GM23338 (cell line): Measurements from ENCODE around the gene NIPAL3.

Experiments used
- CTCF ChIP-seq, 2 experiments: fragments of 200-600 bp in 1 of 2; sonication (generic) in 1 of 2; conservative IDR thresholded peaks; 2 replicates each; pipeline versions ENCODE4 v1.5.1 to v1.6.1; 2016 to 2017; ENCODE audit warnings: antibody characterized with exemption in 2 of 2, low read depth in 2 of 2, mild to moderate bottlenecking in 2 of 2, moderate library complexity in 1 of 2
- EZH2 ChIP-seq: fragments of 200-600 bp; sonication (generic); IDR thresholded peaks from one replicate; pipeline ENCODE4 v1.8.0; 2017; ENCODE audit warnings: antibody characterized with exemption, mild to moderate bottlenecking, low read depth; ENCODE audit not compliant: unreplicated experiment
- JUNB ChIP-seq: IDR thresholded peaks from one replicate; pipeline ENCODE4 v1.6.1; 2016; ENCODE audit warnings: antibody characterized with exemption; ENCODE audit not compliant: unreplicated experiment
- ZNF114 ChIP-seq: fragments of 250-450 bp; sonication (Bioruptor Pico); IDR thresholded peaks from 2 replicates; pipeline ENCODE4 v1.5.0; 2020; ENCODE audit warnings: mild to moderate bottlenecking, moderate library complexity

DNA sequence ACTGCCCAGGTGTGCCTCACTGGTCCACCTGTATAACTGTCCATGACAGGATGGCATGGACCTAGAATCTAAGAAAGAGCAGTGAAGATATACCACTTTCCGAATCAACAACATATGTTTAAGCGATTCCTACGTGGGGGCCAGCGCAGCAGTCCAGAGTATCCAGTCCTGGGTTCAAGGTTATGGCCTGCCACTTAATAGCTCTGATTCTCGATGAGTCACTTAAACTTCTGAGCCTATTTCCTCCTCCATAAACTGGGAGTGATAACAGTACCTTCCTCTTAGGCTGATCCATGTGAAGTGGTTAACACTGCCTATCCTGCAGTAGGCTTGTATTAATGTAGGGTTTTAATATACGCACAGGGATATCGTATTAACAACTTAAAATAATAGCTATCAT lies 4.9 kb upstream of the NIPAL3 start:
- no peak for TF ChIP-seq CTCF (conservative IDR thresholded peaks at IDR 0.05; ENCODE audit: low read depth in 2 of 2)
- TF ChIP-seq ZNF114 (CRISPR knock-in tag) = no peak
- TF ChIP-seq EZH2 = no peak
- TF ChIP-seq JUNB = no peak
